Measurements from ENCODE around the gene GNB3. TPM values are rescaled to one million over a fixed set of nuclear protein-coding genes. Genes with fewer than 3 reads are reported as not detected.

GNB3 gene
- total and polyA plus RNA-seq, 9 of the 15 experiments (the other 6 are each of a cell fraction or from before 2014, with no cell fraction given), result 1.4 to 5.8 (median 2.0) TPM

- TF ChIP-seq CBX5 (IDR thresholded peaks at IDR 0.05; ENCODE audit: borderline replicate concordance, low read depth) (no peak), ZNF274 (IDR thresholded peaks at IDR 0.05; ENCODE audit: borderline replicate concordance, low read depth, low read length) (no peak), SRF (CRISPR knock-in tag; IDR thresholded peaks at IDR 0.05) (no peak), SRSF1 (IDR thresholded peaks at IDR 0.05; ENCODE audit: low read depth, low read length) (no peak), TFAM (CRISPR knock-in tag; conservative IDR thresholded peaks at IDR 0.05) (no peak), HMGXB4 (CRISPR knock-in tag; IDR thresholded peaks at IDR 0.05) (no peak)
- TF ChIP-seq, protein P1, sequence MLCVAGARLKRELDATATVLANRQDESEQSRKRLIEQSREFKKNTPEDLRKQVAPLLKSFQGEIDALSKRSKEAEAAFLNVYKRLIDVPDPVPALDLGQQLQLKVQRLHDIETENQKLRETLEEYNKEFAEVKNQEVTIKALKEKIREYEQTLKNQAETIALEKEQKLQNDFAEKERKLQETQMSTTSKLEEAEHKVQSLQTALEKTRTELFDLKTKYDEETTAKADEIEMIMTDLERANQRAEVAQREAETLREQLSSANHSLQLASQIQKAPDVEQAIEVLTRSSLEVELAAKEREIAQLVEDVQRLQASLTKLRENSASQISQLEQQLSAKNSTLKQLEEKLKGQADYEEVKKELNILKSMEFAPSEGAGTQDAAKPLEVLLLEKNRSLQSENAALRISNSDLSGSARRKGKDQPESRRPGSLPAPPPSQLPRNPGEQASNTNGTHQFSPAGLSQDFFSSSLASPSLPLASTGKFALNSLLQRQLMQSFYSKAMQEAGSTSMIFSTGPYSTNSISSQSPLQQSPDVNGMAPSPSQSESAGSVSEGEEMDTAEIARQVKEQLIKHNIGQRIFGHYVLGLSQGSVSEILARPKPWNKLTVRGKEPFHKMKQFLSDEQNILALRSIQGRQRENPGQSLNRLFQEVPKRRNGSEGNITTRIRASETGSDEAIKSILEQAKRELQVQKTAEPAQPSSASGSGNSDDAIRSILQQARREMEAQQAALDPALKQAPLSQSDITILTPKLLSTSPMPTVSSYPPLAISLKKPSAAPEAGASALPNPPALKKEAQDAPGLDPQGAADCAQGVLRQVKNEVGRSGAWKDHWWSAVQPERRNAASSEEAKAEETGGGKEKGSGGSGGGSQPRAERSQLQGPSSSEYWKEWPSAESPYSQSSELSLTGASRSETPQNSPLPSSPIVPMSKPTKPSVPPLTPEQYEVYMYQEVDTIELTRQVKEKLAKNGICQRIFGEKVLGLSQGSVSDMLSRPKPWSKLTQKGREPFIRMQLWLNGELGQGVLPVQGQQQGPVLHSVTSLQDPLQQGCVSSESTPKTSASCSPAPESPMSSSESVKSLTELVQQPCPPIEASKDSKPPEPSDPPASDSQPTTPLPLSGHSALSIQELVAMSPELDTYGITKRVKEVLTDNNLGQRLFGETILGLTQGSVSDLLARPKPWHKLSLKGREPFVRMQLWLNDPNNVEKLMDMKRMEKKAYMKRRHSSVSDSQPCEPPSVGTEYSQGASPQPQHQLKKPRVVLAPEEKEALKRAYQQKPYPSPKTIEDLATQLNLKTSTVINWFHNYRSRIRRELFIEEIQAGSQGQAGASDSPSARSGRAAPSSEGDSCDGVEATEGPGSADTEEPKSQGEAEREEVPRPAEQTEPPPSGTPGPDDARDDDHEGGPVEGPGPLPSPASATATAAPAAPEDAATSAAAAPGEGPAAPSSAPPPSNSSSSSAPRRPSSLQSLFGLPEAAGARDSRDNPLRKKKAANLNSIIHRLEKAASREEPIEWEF (CRISPR knock-in tag; IDR thresholded peaks at IDR 0.05), result no peak
- TF ChIP-seq, protein P2, sequence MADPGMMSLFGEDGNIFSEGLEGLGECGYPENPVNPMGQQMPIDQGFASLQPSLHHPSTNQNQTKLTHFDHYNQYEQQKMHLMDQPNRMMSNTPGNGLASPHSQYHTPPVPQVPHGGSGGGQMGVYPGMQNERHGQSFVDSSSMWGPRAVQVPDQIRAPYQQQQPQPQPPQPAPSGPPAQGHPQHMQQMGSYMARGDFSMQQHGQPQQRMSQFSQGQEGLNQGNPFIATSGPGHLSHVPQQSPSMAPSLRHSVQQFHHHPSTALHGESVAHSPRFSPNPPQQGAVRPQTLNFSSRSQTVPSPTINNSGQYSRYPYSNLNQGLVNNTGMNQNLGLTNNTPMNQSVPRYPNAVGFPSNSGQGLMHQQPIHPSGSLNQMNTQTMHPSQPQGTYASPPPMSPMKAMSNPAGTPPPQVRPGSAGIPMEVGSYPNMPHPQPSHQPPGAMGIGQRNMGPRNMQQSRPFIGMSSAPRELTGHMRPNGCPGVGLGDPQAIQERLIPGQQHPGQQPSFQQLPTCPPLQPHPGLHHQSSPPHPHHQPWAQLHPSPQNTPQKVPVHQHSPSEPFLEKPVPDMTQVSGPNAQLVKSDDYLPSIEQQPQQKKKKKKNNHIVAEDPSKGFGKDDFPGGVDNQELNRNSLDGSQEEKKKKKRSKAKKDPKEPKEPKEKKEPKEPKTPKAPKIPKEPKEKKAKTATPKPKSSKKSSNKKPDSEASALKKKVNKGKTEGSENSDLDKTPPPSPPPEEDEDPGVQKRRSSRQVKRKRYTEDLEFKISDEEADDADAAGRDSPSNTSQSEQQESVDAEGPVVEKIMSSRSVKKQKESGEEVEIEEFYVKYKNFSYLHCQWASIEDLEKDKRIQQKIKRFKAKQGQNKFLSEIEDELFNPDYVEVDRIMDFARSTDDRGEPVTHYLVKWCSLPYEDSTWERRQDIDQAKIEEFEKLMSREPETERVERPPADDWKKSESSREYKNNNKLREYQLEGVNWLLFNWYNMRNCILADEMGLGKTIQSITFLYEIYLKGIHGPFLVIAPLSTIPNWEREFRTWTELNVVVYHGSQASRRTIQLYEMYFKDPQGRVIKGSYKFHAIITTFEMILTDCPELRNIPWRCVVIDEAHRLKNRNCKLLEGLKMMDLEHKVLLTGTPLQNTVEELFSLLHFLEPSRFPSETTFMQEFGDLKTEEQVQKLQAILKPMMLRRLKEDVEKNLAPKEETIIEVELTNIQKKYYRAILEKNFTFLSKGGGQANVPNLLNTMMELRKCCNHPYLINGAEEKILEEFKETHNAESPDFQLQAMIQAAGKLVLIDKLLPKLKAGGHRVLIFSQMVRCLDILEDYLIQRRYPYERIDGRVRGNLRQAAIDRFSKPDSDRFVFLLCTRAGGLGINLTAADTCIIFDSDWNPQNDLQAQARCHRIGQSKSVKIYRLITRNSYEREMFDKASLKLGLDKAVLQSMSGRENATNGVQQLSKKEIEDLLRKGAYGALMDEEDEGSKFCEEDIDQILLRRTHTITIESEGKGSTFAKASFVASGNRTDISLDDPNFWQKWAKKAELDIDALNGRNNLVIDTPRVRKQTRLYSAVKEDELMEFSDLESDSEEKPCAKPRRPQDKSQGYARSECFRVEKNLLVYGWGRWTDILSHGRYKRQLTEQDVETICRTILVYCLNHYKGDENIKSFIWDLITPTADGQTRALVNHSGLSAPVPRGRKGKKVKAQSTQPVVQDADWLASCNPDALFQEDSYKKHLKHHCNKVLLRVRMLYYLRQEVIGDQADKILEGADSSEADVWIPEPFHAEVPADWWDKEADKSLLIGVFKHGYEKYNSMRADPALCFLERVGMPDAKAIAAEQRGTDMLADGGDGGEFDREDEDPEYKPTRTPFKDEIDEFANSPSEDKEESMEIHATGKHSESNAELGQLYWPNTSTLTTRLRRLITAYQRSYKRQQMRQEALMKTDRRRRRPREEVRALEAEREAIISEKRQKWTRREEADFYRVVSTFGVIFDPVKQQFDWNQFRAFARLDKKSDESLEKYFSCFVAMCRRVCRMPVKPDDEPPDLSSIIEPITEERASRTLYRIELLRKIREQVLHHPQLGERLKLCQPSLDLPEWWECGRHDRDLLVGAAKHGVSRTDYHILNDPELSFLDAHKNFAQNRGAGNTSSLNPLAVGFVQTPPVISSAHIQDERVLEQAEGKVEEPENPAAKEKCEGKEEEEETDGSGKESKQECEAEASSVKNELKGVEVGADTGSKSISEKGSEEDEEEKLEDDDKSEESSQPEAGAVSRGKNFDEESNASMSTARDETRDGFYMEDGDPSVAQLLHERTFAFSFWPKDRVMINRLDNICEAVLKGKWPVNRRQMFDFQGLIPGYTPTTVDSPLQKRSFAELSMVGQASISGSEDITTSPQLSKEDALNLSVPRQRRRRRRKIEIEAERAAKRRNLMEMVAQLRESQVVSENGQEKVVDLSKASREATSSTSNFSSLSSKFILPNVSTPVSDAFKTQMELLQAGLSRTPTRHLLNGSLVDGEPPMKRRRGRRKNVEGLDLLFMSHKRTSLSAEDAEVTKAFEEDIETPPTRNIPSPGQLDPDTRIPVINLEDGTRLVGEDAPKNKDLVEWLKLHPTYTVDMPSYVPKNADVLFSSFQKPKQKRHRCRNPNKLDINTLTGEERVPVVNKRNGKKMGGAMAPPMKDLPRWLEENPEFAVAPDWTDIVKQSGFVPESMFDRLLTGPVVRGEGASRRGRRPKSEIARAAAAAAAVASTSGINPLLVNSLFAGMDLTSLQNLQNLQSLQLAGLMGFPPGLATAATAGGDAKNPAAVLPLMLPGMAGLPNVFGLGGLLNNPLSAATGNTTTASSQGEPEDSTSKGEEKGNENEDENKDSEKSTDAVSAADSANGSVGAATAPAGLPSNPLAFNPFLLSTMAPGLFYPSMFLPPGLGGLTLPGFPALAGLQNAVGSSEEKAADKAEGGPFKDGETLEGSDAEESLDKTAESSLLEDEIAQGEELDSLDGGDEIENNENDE (IDR thresholded peaks at IDR 0.05; ENCODE audit: low read depth, low read length), result no peak
Measured at GRCh38 chr12:6843118-6843902, 2.6 kb downstream of the GNB3 start (continued).

Measured in K562 (cell line).